Endothelial cell of umbilical vein (primary cell): Measurements from ENCODE around the gene PAX2. TPM values are rescaled to one million over a fixed set of nuclear protein-coding genes. Genes with fewer than 3 reads are reported as not detected.

ENCODE experiments used
- BruUV-seq: library from RNA; stranded (reverse); fragments of 400-500 nt; replicated peaks from 2 replicates; lab custom pipeline; 2021; lab: Mats Ljungman, UMichigan
- CTCF ChIA-PET: fragments of 300-600, 350-600 bp; sonication (Branson Sonifier 250); formaldehyde crosslinking; loops from one replicate; lab custom pipeline; 2021; ENCODE audit warnings: antibody characterized with exemption, inconsistent platforms; lab: Charles Lee
- POLR2A ChIA-PET: fragments of 300-600, 350-600 bp; sonication (Branson Sonifier 250); formaldehyde crosslinking; loops from one replicate; lab custom pipeline; 2021; ENCODE audit warnings: antibody characterized with exemption, inconsistent platforms; lab: Charles Lee
- DNase-seq: peaks from one replicate; pipeline ENCODE4 v3.0.0-alpha.2; 2011; ENCODE audit warnings: low read depth, low spot score
- FAIRE-seq: peaks from 2 replicates; lab custom pipeline; 2011; peaks lifted over from hg19 to GRCh38; lab: Jason Lieb, UNC
- H2AFZ ChIP-seq: 2 replicates; pipeline ENCODE4 v1.6.0; 2012; ENCODE audit warnings: low read depth, low read length, control low read depth, inconsistent platforms
- H3K27ac ChIP-seq: 2 replicates; pipeline ENCODE4 v1.5.1; 2011; ENCODE audit warnings: low read depth, mild to moderate bottlenecking, control low read depth, low read length, moderate library complexity; ENCODE audit not compliant: insufficient read depth
- H3K27me3 ChIP-seq, 2 experiments: 2 replicates each; pipeline versions ENCODE4 v1.6.0 to v1.6.1; 2011; ENCODE audit warnings: low read length in 2 of 2, mixed read lengths in 1 of 2; ENCODE audit not compliant: control insufficient read depth in 2 of 2, insufficient read depth in 2 of 2
- H3K36me3 ChIP-seq, 2 experiments: 2 replicates in 1 of 2; 3 replicates in 1 of 2; pipeline ENCODE4 v1.5.1; 2011; ENCODE audit warnings: low read length in 2 of 2, mild to moderate bottlenecking in 1 of 2, moderate library complexity in 1 of 2; ENCODE audit not compliant: control insufficient read depth in 2 of 2, insufficient read depth in 2 of 2; ENCODE audit errors: extremely low read depth in 1 of 2
- H3K4me1 ChIP-seq: 3 replicates; pipeline ENCODE4 v1.5.1; 2011; ENCODE audit warnings: mild to moderate bottlenecking, low read length; ENCODE audit not compliant: control insufficient read depth, insufficient read depth; ENCODE audit errors: extremely low read depth
- H3K4me2 ChIP-seq: 2 replicates; pipeline ENCODE4 v1.6.1; 2011; ENCODE audit warnings: low read length, control low read depth, mixed read lengths; ENCODE audit not compliant: insufficient read depth
- H3K4me3 ChIP-seq, 3 experiments: fragments of 200-600 bp in 1 of 3; sonication (generic), shearing (Covaris generic) in 1 of 3; replicated peaks in 1 of 3; 2 replicates each; pipeline ENCODE4 v1.5.1; 2011 to 2016; ENCODE audit warnings: control low read depth in 3 of 3, low read length in 3 of 3, mild to moderate bottlenecking in 2 of 3, inconsistent platforms in 1 of 3, low read depth in 1 of 3, moderate library complexity in 1 of 3; ENCODE audit not compliant: insufficient read depth in 1 of 3
- H3K79me2 ChIP-seq: 2 replicates; pipeline ENCODE4 v1.6.0; 2012; ENCODE audit warnings: low read length, inconsistent platforms; ENCODE audit not compliant: control insufficient read depth, insufficient read depth
- H3K9ac ChIP-seq: replicated peaks from 2 replicates; pipeline ENCODE3; 2011; ENCODE audit warnings: low read length, control low read depth; ENCODE audit not compliant: insufficient read depth; ENCODE audit errors: extremely low read depth
- H3K9me1 ChIP-seq: replicated peaks from 3 replicates; pipeline ENCODE4 v1.6.0; 2011; ENCODE audit warnings: mild to moderate bottlenecking, low read length; ENCODE audit not compliant: control insufficient read depth, insufficient read depth; ENCODE audit errors: extremely low read depth
- H3K9me3 ChIP-seq: replicated peaks from 2 replicates; pipeline ENCODE4 v1.5.1; 2012; ENCODE audit warnings: low read length, inconsistent platforms; ENCODE audit not compliant: control insufficient read depth, insufficient read depth
- H4K20me1 ChIP-seq: replicated peaks from 2 replicates; pipeline ENCODE3; 2011; ENCODE audit warnings: mild to moderate bottlenecking, low read length; ENCODE audit not compliant: control insufficient read depth, insufficient read depth; ENCODE audit errors: extremely low read depth
- CTCF ChIP-seq, 2 donors: IDR thresholded peaks; 1 replicate in 1 of 2; 2 replicates in 1 of 2; pipeline ENCODE4 v1.5.1; 2011; ENCODE audit warnings: low read length in 2 of 2, mild to moderate bottlenecking in 2 of 2, moderate library complexity in 2 of 2, control low read depth in 1 of 2, inconsistent platforms in 1 of 2, low read depth in 1 of 2; ENCODE audit not compliant: insufficient read depth in 1 of 2; ENCODE audit errors: extremely low read depth in 1 of 2
- EZH2 ChIP-seq: IDR thresholded peaks from 2 replicates; pipeline ENCODE4 v1.6.1; 2012; ENCODE audit warnings: borderline replicate concordance, low read depth, mild to moderate bottlenecking, moderate library complexity, low read length, inconsistent platforms; ENCODE audit not compliant: severe bottlenecking
- FOS ChIP-seq: IDR thresholded peaks from 2 replicates; pipeline ENCODE4 v1.6.1; 2011; ENCODE audit warnings: mild to moderate bottlenecking, low read length, moderate library complexity, borderline replicate concordance; ENCODE audit not compliant: insufficient read depth
- GATA2 ChIP-seq: IDR thresholded peaks from 2 replicates; pipeline ENCODE4 v1.7.0; 2011; ENCODE audit warnings: low read depth, mild to moderate bottlenecking, moderate library complexity, mixed read lengths, low read length; ENCODE audit not compliant: insufficient read length, insufficient read depth
- JUN ChIP-seq: IDR thresholded peaks from 2 replicates; pipeline ENCODE4 v1.6.1; 2011; ENCODE audit warnings: borderline replicate concordance, low read depth; ENCODE audit not compliant: insufficient read length, insufficient read depth
- MAX ChIP-seq: IDR thresholded peaks from 2 replicates; pipeline ENCODE4 v1.6.1; 2011; ENCODE audit not compliant: insufficient read depth, insufficient read length
- MYC ChIP-seq: IDR thresholded peaks from one replicate; pipeline ENCODE4 v1.6.1; 2011; ENCODE audit warnings: mild to moderate bottlenecking, low read depth, low read length
- POLR2A ChIP-seq: IDR thresholded peaks from 2 replicates; pipeline ENCODE4 v1.6.1; 2012; ENCODE audit warnings: low read depth, mild to moderate bottlenecking, control low read depth, low read length
- POLR2AphosphoS5 ChIP-seq: IDR thresholded peaks from 2 replicates; pipeline ENCODE4 v1.6.1; 2012; ENCODE audit warnings: low read depth, mild to moderate bottlenecking, control low read depth, low read length, moderate library complexity; ENCODE audit not compliant: insufficient read depth
- dilution Hi-C: fragments of 300-500 bp; cut with MboI; formaldehyde crosslinking; loops from one replicate; pipeline ENCODE4 v1.15.0; 2019; ENCODE audit warnings: low sequenced_read_pairs; ENCODE audit not compliant: extremely low pct_ligation_motif_present
- intact Hi-C: fragments of 100-400 bp; cut with micrococcal nuclease; formaldehyde crosslinking; loops from one replicate; pipeline ENCODE4 v1.10.0; 2022
- polyA plus RNA-seq, 4 experiments: library from polyadenylated mRNA; depleted of rRNA in 3 of 4; stranded (reverse) in 3 of 4; unstranded in 1 of 4; fragments of >200 nt; gene quantifications; 2 replicates each; pipeline versions ENCODE4 v1.2.1 to v1.2.3, GENCODE V29; 2011 to 2012; ENCODE audit warnings: missing spikeins in 1 of 4
- total RNA-seq: library from RNA; stranded (reverse); gene quantifications from 2 replicates; pipeline ENCODE4 v1.2.3, GENCODE V29; 2021

PAX2 gene
- total and polyA plus RNA-seq, 2 donors (not counting 3 experiments of a cell fraction or from before 2014, with no cell fraction given) = not detected

- dilution Hi-C loops (no loop called here), intact Hi-C loops (no loop called here)
- H3K4me1 ChIP-seq = no peaks in the 10 kb centered on the region
- H4K20me1 ChIP-seq = no peaks in the 10 kb centered on the region
- H3K79me2 ChIP-seq = no peaks in the 10 kb centered on the region
- DNase-seq (no peak), FAIRE-seq (no peak)
- H3K36me3 ChIP-seq = no peaks in the 10 kb centered on the region
- no TSS peak for BruUV-seq
- no peak overlapping the region for H3K4me3 ChIP-seq
- no peak for TF ChIP-seq GATA2
- peaks cover 8 to 11% of the 10 kb centered on the region in 2 experiments for H3K27me3 ChIP-seq
- H3K9me1 ChIP-seq = no peaks in the 10 kb centered on the region
- no peak overlapping the region for H3K27ac ChIP-seq
- POLR2A ChIA-PET = no interaction called here
- no peak overlapping the region for H3K4me2 ChIP-seq
- CTCF ChIA-PET = no interaction called here
- no peaks in the 10 kb centered on the region for H3K9me3 ChIP-seq
- no peak overlapping the region for H2AFZ ChIP-seq
- H3K9ac ChIP-seq = no peak overlapping the region
Observed at GRCh38 chr10:100774223-100774622, 28.8 kb downstream of the PAX2 start.

- Histone ChIP-seq H3K79me2 (no peaks in the 10 kb centered on the region), H3K4me3 (no peak overlapping the region), H3K9me1 (no peaks in the 10 kb centered on the region), H3K9ac (no peak overlapping the region), H3K27me3 (peaks cover 8 to 11% of the 10 kb centered on the region in 2 experiments), H4K20me1 (no peaks in the 10 kb centered on the region), H3K4me1 (no peaks in the 10 kb centered on the region), H3K9me3 (no peaks in the 10 kb centered on the region), H3K4me2 (no peak overlapping the region), H3K36me3 (no peaks in the 10 kb centered on the region), H3K27ac (no peak overlapping the region), H2AFZ (no peak overlapping the region)
- BruUV-seq = no TSS peak
- dilution Hi-C loops (no loop called here), intact Hi-C loops (no loop called here)
- POLR2A ChIA-PET = no interaction called here
- TF ChIP-seq MAX = no peak
- no peak for TF ChIP-seq JUN
- TF ChIP-seq FOS = no peak
- no peak for TF ChIP-seq CTCF (IDR thresholded peaks at IDR 0.05; ENCODE audit: extremely low read depth in 1 of 2, insufficient read depth in 1 of 2, low read depth in 1 of 2, low read length in 2 of 2)
- TF ChIP-seq POLR2A = no peak
- no peak for TF ChIP-seq POLR2AphosphoS5
- TF ChIP-seq EZH2 = no peak
- no peak for TF ChIP-seq MYC
- no peak for DNase-seq
- CTCF ChIA-PET = no interaction called here
- FAIRE-seq = no peak
Observed at GRCh38 chr10:100774876-100775275, 29.5 kb downstream of the PAX2 start.
